AG04449 (cell line): ENCODE measurements around the gene PDE4D.
A peak's percentile ranks its signal among the peaks of the same experiment; 100 is the strongest.

Source experiments
- CTCF ChIA-PET: fragments of 350-600 bp; formaldehyde crosslinking; extraction: SDS; loops from one replicate; lab custom pipeline; 2021; ENCODE audit warnings: antibody characterized with exemption; lab: Yijun Ruan, JAX
- POLR2A ChIA-PET: fragments of 400-600, 350-600 bp; formaldehyde crosslinking; extraction: SDS; loops from one replicate; lab custom pipeline; 2020; ENCODE audit warnings: antibody characterized with exemption, inconsistent platforms; lab: Yijun Ruan, JAX
- DNase-seq: peaks from one replicate; pipeline ENCODE4 v3.0.0-alpha.2; 2010; ENCODE audit warnings: low read depth, low spot score
- H3K4me3 ChIP-seq: 2 replicates; pipeline ENCODE4 v1.5.1; 2011; ENCODE audit warnings: low read depth, mild to moderate bottlenecking, control low read depth, low read length
- CTCF ChIP-seq: IDR thresholded peaks from one replicate; pipeline ENCODE4 v1.5.1; 2011; ENCODE audit warnings: mild to moderate bottlenecking, moderate library complexity, low read length, control low read depth, inconsistent platforms; ENCODE audit not compliant: insufficient read depth; ENCODE audit errors: missing control alignments

PDE4D gene

GRCh38 chr5:59103303-59103702, 790.2 kb downstream of the PDE4D start:
- POLR2A ChIA-PET, result no interaction called here
- TF ChIP-seq CTCF, result no peak
- no peak for DNase-seq

GRCh38 chr5:59102437-59102836, 791.1 kb downstream of the PDE4D start:
- ChIA-PET CTCF (interaction anchor here (0.6 kb wide), 2 partner anchors 31 to 374 kb away, joined by 3 read pairs; no protein-coding TSS in a partner anchor), POLR2A (no interaction called here)
- TF ChIP-seq CTCF, result no peak
- no peak overlapping the region for H3K4me3 ChIP-seq
- DNase-seq, result no peak

More at GRCh38 chr5:59103303-59103702, 790.2 kb downstream of the PDE4D start:
- CTCF ChIA-PET, result interaction anchor here (1.7 kb wide), 1 partner anchor 12 kb away, joined by 5 read pairs; no protein-coding TSS in a partner anchor
- H3K4me3 ChIP-seq, result no peak overlapping the region

GRCh38 chr5:59100875-59101274, 792.7 kb downstream of the PDE4D start:
- DNase-seq, result no peak
- no peak for TF ChIP-seq CTCF
- no peak overlapping the region for H3K4me3 ChIP-seq
- POLR2A ChIA-PET, result no interaction called here
- CTCF ChIA-PET, result no interaction called here

- ChIA-PET POLR2A (no interaction called here), CTCF (no interaction called here)
- TF ChIP-seq CTCF, result no peak
- DNase-seq, result no peak
- no peak overlapping the region for H3K4me3 ChIP-seq
These were observed 793.6 kb downstream of the PDE4D start for GRCh38 chr5:59099995-59100345.

- ChIA-PET POLR2A (no interaction called here), CTCF (no interaction called here)
- peak; percentile 63 for DNase-seq
- no peak overlapping the region for H3K4me3 ChIP-seq
- no peak for TF ChIP-seq CTCF
These were observed 794.1 kb downstream of the PDE4D start for GRCh38 chr5:59099270-59099994.

GRCh38 chr5:59098743-59099142, 794.8 kb downstream of the PDE4D start:
- no peak overlapping the region for H3K4me3 ChIP-seq
- no peak for DNase-seq
- POLR2A ChIA-PET, result no interaction called here
- no peak for TF ChIP-seq CTCF
- CTCF ChIA-PET, result no interaction called here
